ENCODE data around the gene PPDPF.
A peak's percentile ranks its signal among the peaks of the same experiment; 100 is the strongest.

The PPDPF gene

DNA sequence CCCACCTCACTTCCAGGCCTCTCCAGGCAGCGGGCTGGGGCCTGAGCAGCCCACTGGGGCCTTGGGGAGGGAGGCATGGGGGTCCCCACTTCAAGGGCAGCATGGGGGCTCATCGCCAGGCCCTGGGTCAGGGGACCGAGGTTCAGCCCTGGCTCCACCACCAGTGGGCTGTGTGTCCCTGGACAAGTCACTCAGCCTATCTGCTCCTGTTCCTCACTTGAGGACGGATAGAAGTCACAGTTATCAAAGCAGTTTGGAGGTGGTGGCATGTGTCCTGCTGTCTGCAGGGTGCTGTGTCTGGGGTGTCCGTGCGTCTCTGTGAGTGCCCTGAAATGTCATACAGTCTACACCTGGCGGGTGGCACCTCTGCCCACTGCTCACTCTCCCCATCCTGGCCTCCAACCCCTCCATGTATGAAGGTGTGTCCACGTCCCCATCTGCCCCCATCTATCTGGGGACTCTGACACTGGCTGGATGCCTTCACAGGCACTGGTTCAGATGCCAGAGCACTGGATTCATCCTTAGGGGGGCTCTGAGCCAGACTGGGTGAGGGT is 25.3 kb upstream of the PPDPF start:
- Histone ChIP-seq H3K27me3 (ENCODE audit: control insufficient read depth in 1 of 2, insufficient read depth in 2 of 2, low read length in 2 of 2) (peaks cover 25 to 27% of the 10 kb centered on the region in 2 donors), H3K9me3 (ENCODE audit: control insufficient read depth in 1 of 2, low read length in 2 of 2) (no peaks in the 10 kb centered on the region), H3K4me1 (ENCODE audit: control insufficient read depth in 1 of 2, insufficient read depth in 2 of 2, low read length in 2 of 2) (peaks cover 0 to 4% of the 10 kb centered on the region in 2 donors), H3K4me3 (ENCODE audit: low read depth in 1 of 2, low read length in 2 of 2) (no peak overlapping the region), H3K27ac (ENCODE audit: low read depth, low read length) (no peak overlapping the region), H3K9ac (ENCODE audit: low read depth in 1 of 2, low read length in 2 of 2) (no peak overlapping the region), H3K36me3 (ENCODE audit: control insufficient read depth in 1 of 2, insufficient read depth in 2 of 2, low read length in 2 of 2) (no peaks in the 10 kb centered on the region)

DNA sequence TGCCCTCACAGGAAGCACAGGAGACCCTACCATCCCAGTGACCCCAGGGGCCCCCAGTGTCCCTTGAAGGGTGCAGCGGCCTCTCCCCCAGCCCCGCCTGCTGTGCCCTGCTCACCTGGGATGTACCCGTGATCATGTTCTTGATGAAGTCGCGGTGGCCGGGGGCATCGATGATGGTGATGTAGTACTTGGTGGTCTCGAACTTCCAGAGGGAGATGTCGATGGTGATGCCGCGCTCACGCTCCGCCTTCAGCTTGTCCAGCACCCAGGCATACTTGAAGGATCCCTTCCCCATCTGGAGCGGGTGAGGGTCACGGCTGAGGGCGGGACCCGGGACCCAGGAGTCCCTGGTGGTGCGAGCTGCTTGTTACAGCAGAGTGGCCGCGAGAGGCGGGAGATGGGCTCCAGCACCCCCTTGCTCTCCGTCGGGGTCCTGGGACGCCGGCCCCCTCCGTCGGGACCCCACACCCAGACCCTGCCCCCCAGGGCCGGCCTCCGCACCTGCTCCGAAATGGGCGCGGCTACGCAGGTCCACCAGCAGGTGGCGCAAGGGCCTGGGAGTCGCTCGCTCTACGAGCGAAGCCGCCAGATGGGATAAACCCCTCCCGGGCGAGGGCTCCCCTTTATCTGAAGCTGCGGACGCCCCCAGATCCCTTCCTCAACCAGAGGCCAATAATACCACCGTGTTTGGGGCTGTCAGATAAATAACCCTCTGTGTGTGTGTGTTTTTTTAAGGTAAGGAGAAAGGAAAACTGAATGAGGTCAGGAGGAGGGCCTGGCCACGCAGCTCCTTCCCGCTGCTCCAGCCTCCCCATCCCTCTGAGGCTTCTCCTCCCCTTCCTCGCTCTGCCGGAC is 24.6 kb upstream of the PPDPF start:
- Histone ChIP-seq H3K9me3 (ENCODE audit: control insufficient read depth in 1 of 2, low read length in 2 of 2) (no peaks in the 10 kb centered on the region), H3K36me3 (ENCODE audit: control insufficient read depth in 1 of 2, insufficient read depth in 2 of 2, low read length in 2 of 2) (no peaks in the 10 kb centered on the region), H3K9ac (ENCODE audit: low read depth in 1 of 2, low read length in 2 of 2) (no peak overlapping the region), H3K4me1 (ENCODE audit: control insufficient read depth in 1 of 2, insufficient read depth in 2 of 2, low read length in 2 of 2) (peaks cover 0 to 4% of the 10 kb centered on the region in 2 donors), H3K27me3 (ENCODE audit: control insufficient read depth in 1 of 2, insufficient read depth in 2 of 2, low read length in 2 of 2) (peaks cover 25 to 32% of the 10 kb centered on the region in 2 donors), H3K4me3 (ENCODE audit: low read depth in 1 of 2, low read length in 2 of 2) (peak overlapping the region; percentile 50 to 65), H3K27ac (ENCODE audit: low read depth, low read length) (no peak overlapping the region)

DNA sequence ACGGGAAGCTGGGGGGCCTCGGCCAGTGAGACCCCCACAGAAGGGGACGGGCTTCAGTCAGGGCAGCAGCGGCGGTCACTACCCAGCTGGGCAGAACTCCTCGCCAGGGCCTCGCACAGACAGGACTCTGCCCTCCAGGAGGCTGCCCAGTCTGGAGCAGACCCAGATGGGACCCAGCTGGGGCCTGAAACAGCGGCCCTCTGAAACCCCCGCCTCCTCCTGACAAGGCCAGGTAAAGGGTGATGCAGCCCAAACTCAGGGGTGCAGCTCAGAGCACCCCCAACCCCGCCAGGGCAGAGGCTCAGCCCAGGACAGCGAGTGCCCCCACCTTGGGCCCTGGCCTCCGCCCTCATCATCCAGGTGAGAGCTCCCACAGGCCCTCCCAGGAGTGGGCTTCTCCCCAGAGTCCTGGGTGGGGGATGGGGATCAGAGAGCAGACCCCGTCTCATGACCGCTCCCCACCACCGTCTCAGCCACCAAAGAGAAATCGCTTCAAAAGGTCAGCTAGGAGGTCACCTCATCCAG is 23.9 kb upstream of the PPDPF start:
- Histone ChIP-seq H3K9ac (ENCODE audit: low read depth in 1 of 2, low read length in 2 of 2) (no peak overlapping the region), H3K27me3 (ENCODE audit: control insufficient read depth in 1 of 2, insufficient read depth in 2 of 2, low read length in 2 of 2) (peaks cover 25 to 34% of the 10 kb centered on the region in 2 donors), H3K4me3 (ENCODE audit: low read depth in 1 of 2, low read length in 2 of 2) (peak overlapping the region; percentile 50 to 65), H3K9me3 (ENCODE audit: control insufficient read depth in 1 of 2, low read length in 2 of 2) (no peaks in the 10 kb centered on the region), H3K27ac (ENCODE audit: low read depth, low read length) (no peak overlapping the region), H3K36me3 (ENCODE audit: control insufficient read depth in 1 of 2, insufficient read depth in 2 of 2, low read length in 2 of 2) (no peaks in the 10 kb centered on the region), H3K4me1 (ENCODE audit: control insufficient read depth in 1 of 2, insufficient read depth in 2 of 2, low read length in 2 of 2) (peaks cover 0 to 4% of the 10 kb centered on the region in 2 donors)

DNA sequence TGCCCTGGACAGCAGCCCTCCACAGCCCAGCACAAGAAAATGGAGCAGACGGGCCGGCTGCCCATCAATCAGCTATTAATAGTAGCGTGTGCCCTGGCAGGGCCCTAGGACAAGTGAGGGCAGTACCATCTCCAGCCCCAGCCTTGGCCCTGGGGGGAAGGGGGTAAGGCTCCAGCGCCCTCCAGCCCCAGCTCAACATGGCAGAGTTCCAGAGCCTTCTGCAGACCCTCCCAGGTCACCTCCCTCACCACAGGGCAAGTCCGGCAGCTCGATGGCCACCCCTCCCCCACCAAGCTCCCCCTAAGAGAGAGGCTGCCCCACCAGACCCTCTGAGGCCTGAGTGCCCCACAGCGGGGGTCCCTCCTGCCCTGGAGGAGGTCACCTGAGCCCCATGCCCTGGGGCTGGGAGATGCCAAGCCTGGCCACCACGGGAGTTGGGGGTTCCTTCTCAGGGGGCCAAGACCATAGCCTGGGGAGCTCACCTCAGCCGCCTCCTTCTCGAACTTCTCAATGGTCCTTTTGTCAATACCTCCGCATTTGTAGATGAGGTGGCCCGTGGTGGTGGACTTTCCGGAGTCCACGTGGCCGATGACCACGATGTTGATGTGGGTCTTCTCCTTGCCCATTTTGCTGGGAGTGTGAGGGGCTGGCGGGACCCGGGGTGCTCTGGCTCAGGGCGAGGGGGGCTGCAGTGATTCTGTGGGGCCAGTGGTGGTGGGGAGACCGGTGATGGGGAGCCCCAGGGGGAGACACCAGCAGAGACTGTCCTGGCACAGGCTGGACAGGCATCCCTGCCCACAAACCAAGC is 23.2 kb upstream of the PPDPF start:
- no peak overlapping the region for H3K9ac ChIP-seq (ENCODE audit: low read depth in 1 of 2, low read length in 2 of 2)
- no peak overlapping the region for H3K27ac ChIP-seq (ENCODE audit: low read depth, low read length)
- H3K4me1 ChIP-seq (ENCODE audit: control insufficient read depth in 1 of 2, insufficient read depth in 2 of 2, low read length in 2 of 2) = peaks cover 0 to 4% of the 10 kb centered on the region in 2 donors

DNA sequence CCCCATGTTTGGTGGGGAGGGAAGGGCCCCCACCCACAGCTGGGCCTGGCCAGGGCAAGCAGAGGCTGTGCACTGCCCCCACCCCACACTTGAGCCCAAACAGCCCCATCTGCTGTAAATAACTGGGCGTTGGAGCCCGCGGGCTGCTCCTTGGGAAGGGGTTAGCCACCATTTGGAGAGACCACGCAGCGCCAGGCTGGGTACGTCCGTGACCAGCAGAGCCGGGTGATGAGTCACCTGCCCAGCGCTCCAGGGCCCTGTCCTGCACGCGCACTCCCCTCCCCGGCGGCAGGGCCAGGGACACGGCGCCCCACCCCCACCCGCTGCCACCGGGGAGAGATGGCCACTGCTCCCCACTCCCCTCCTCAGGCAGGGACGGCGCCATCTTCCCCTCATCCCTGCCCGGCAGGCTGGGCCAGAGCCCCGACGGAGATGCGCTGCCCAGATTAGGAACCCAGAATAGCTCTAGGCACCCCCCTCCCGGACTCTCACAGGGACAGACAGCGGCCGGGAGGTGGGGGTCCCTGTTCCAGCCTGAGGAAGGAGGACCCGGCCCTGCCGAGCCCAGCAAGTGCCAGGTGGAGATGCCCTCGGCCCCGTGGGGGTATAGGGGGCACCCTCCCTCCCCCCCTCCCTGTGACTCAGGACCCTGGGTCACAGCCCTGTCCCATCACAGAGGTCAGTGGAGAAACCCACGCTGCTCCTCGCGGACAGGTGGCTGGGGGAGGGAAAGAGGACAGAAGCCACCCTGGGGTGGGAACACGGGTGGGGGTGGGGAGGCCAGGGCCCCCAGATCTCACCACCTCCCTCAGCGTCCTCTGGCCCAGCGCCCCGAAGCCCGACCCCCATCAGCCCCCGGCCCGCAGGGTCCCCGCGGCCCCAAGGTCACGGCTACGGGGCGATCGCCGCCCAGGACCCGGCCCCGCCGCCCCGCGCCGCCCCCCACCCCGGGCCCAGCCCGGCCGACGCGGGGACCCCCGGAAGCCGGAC is 22.3 kb upstream of the PPDPF start:
- Histone ChIP-seq H3K4me1 (ENCODE audit: control insufficient read depth in 1 of 2, insufficient read depth in 2 of 2, low read length in 2 of 2) (peaks cover 0 to 4% of the 10 kb centered on the region in 2 donors), H3K27me3 (ENCODE audit: control insufficient read depth in 1 of 2, insufficient read depth in 2 of 2, low read length in 2 of 2) (peaks cover 36 to 39% of the 10 kb centered on the region in 2 donors), H3K9ac (ENCODE audit: low read depth in 1 of 2, low read length in 2 of 2) (no peak overlapping the region), H3K36me3 (ENCODE audit: control insufficient read depth in 1 of 2, insufficient read depth in 2 of 2, low read length in 2 of 2) (no peaks in the 10 kb centered on the region), H3K27ac (ENCODE audit: low read depth, low read length) (no peak overlapping the region), H3K4me3 (ENCODE audit: low read depth in 1 of 2, low read length in 2 of 2) (no peak overlapping the region), H3K9me3 (ENCODE audit: control insufficient read depth in 1 of 2, low read length in 2 of 2) (no peaks in the 10 kb centered on the region)

More for the DNA sequence above, 23.2 kb upstream of the PPDPF start:
- no peak overlapping the region for H3K4me3 ChIP-seq (ENCODE audit: low read depth in 1 of 2, low read length in 2 of 2)
- no peaks in the 10 kb centered on the region for H3K36me3 ChIP-seq (ENCODE audit: control insufficient read depth in 1 of 2, insufficient read depth in 2 of 2, low read length in 2 of 2)
- peaks cover 28 to 34% of the 10 kb centered on the region in 2 donors for H3K27me3 ChIP-seq (ENCODE audit: control insufficient read depth in 1 of 2, insufficient read depth in 2 of 2, low read length in 2 of 2)
- no peaks in the 10 kb centered on the region for H3K9me3 ChIP-seq (ENCODE audit: control insufficient read depth in 1 of 2, low read length in 2 of 2)

DNA sequence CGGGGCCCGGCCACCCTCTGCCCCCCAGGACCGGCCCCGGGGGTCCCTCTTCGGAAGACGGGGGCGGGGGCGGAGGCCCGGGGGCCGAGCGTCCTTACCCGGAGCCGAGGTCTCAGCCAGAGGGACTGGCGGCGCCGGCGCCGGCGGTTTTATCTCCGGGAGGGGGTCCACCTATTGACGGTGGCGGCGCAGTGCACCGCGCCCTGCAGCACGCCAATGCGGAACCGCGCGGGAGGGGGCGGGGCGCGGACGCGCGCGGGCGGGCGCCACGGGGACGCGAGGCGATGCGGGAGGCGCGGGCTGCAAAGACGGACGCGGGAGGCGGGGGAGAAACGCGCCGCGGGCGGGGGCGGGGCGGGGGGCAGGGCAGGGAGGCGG is 21.6 kb upstream of the PPDPF start, which contains the start of gene EEF1A2:
Gene EEF1A2, minus strand, starts transcription at position 124 of the 378 bp plus-strand sequence. CDS start 1,320 bp downstream, outside the sequence.
- Histone ChIP-seq H3K4me3 (ENCODE audit: low read depth in 1 of 2, low read length in 2 of 2) (no peak within 1 kb of the TSS), H3K4me1 (ENCODE audit: control insufficient read depth in 1 of 2, insufficient read depth in 2 of 2, low read length in 2 of 2) (peaks cover 0 to 4% of the 10 kb centered on the region in 2 donors), H3K27me3 (ENCODE audit: control insufficient read depth in 1 of 2, insufficient read depth in 2 of 2, low read length in 2 of 2) (peaks cover 36 to 42% of the 10 kb centered on the region in 2 donors), H3K36me3 (ENCODE audit: control insufficient read depth in 1 of 2, insufficient read depth in 2 of 2, low read length in 2 of 2) (no peaks in the 10 kb centered on the region), H3K27ac (ENCODE audit: low read depth, low read length) (no peak within 1 kb of the TSS), H3K9ac (ENCODE audit: low read depth in 1 of 2, low read length in 2 of 2) (no peak within 1 kb of the TSS), H3K9me3 (ENCODE audit: control insufficient read depth in 1 of 2, low read length in 2 of 2) (no peaks in the 10 kb centered on the region)

DNA sequence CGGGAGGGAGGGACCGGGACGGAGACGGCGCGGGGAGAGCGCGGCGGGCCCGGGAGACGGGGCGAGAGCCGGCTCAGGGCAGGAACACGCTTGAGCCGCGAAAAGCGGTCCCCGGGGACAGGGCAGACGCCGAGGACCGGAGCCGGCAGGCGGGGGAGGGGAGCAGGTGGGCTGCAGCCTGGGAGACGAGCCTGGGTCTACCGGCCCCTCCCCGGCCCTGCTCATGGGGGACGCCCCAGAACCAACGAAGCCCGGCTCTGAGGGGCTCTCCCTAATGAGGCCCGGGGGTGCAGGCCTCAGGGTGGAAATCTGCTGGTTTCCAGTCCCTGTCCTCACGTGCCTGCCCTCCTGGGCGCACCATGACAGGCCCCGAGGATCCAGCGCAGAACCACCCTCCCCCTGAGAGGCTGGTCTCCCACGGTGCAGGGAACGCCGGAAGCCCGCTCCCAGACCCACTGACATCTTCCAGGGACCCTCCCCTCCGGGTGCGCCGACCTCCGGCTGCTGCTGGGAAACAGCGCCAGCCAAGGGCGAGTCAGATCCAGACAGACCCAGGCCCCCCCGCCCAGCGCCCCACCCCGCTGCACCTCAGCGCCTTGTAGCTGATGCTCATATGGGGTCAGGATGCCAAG is 21.1 kb upstream of the PPDPF start:
- Histone ChIP-seq H3K4me3 (ENCODE audit: low read depth in 1 of 2, low read length in 2 of 2) (no peak overlapping the region), H3K27ac (ENCODE audit: low read depth, low read length) (no peak overlapping the region), H3K4me1 (ENCODE audit: control insufficient read depth in 1 of 2, insufficient read depth in 2 of 2, low read length in 2 of 2) (peaks cover 0 to 4% of the 10 kb centered on the region in 2 donors)

DNA sequence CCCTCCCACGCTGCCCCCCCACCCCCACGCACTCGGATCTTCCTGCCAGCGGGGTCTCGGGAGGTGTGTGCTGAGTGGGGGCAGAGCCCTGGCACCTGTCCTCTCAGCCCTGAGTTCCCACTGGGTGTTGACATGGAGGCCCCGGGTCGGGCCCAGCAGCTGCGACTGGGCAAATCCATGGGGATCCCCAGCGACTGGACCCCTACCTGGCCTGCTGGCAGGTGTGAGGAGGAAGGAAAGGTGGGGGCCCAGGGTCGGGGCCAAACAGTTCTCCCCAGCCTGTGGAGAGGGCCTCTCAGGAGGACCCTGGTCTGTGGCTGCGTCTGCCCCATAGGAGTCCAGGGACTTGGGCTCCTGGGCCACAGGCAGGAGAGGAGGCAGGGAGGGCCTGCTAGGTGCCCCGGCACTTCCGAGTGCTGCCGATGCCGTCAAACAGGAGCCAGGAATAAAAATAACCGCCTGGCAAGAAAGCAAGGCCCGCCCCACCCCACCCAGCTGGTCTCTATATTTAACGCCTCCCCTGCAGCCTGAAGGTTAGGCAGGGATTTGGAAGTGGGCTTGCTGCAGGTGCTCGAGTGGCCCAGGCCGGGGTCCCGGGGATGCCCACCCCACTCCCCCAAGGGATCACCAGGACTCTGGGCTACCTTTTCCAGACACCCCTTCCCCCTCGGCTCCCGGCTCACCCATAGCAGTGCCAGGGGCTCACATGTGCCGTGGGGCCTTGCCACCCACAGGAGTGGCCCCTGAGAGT is 20.2 kb upstream of the PPDPF start:
- Histone ChIP-seq H3K4me1 (ENCODE audit: control insufficient read depth in 1 of 2, insufficient read depth in 2 of 2, low read length in 2 of 2) (peaks cover 0 to 4% of the 10 kb centered on the region in 2 donors), H3K4me3 (ENCODE audit: low read depth in 1 of 2, low read length in 2 of 2) (no peak overlapping the region), H3K27ac (ENCODE audit: low read depth, low read length) (no peak overlapping the region), H3K36me3 (ENCODE audit: control insufficient read depth in 1 of 2, insufficient read depth in 2 of 2, low read length in 2 of 2) (no peaks in the 10 kb centered on the region), H3K9me3 (ENCODE audit: control insufficient read depth in 1 of 2, low read length in 2 of 2) (peaks cover 8 to 9% of the 10 kb centered on the region in 2 donors), H3K9ac (ENCODE audit: low read depth in 1 of 2, low read length in 2 of 2) (no peak overlapping the region), H3K27me3 (ENCODE audit: control insufficient read depth in 1 of 2, insufficient read depth in 2 of 2, low read length in 2 of 2) (peaks cover 36 to 45% of the 10 kb centered on the region in 2 donors)

More for the DNA sequence above, 21.1 kb upstream of the PPDPF start:
- Histone ChIP-seq H3K9me3 (ENCODE audit: control insufficient read depth in 1 of 2, low read length in 2 of 2) (peaks cover 0 to 1% of the 10 kb centered on the region in 2 donors), H3K36me3 (ENCODE audit: control insufficient read depth in 1 of 2, insufficient read depth in 2 of 2, low read length in 2 of 2) (no peaks in the 10 kb centered on the region), H3K9ac (ENCODE audit: low read depth in 1 of 2, low read length in 2 of 2) (no peak overlapping the region), H3K27me3 (ENCODE audit: control insufficient read depth in 1 of 2, insufficient read depth in 2 of 2, low read length in 2 of 2) (peaks cover 36 to 45% of the 10 kb centered on the region in 2 donors)

Measured in duodenal mucosa (tissue), 2 donors.